H9 (cell line): Measurements from ENCODE around the gene LEMD3. TPM values are rescaled to one million over a fixed set of nuclear protein-coding genes. Genes with fewer than 3 reads are reported as not detected.

Source experiments
- DNase-seq: peaks from one replicate; pipeline ENCODE4 v3.0.0-alpha.2; 2017
- H2AFZ ChIP-seq: one replicate; pipeline ENCODE4 v1.6.1; 2013; ENCODE audit warnings: mild to moderate bottlenecking, low read length, control low read depth, moderate library complexity
- H2AK5ac ChIP-seq: 2 replicates; pipeline ENCODE4 v1.6.1; 2013; ENCODE audit warnings: low read length, control low read depth, mixed read lengths; ENCODE audit not compliant: insufficient read length
- H2BK120ac ChIP-seq: one replicate; pipeline ENCODE4 v1.6.1; 2013; ENCODE audit warnings: low read depth, mild to moderate bottlenecking, low read length, control low read depth, inconsistent platforms; ENCODE audit not compliant: poor library complexity, severe bottlenecking
- H2BK12ac ChIP-seq: 2 replicates; pipeline ENCODE4 v1.6.1; 2013; ENCODE audit warnings: low read length, control low read depth, mixed read lengths, low read depth; ENCODE audit not compliant: insufficient read length
- H2BK15ac ChIP-seq: 2 replicates; pipeline ENCODE4 v1.6.1; 2013; ENCODE audit warnings: low read depth, low read length, control low read depth
- H2BK20ac ChIP-seq: one replicate; pipeline ENCODE4 v1.6.1; 2013; ENCODE audit warnings: low read depth, mild to moderate bottlenecking, low read length, control low read depth, inconsistent platforms; ENCODE audit not compliant: poor library complexity, severe bottlenecking
- H2BK5ac ChIP-seq: 2 replicates; pipeline ENCODE4 v1.6.1; 2013; ENCODE audit warnings: low read length, control low read depth, mixed read lengths; ENCODE audit not compliant: insufficient read length
- H3K14ac ChIP-seq: 2 replicates; pipeline ENCODE4 v1.6.1; 2013; ENCODE audit warnings: low read length, control low read depth; ENCODE audit not compliant: insufficient read depth
- H3K18ac ChIP-seq: 2 replicates; pipeline ENCODE4 v1.6.1; 2013; ENCODE audit warnings: low read depth, mild to moderate bottlenecking, mixed read lengths, low read length, control low read depth; ENCODE audit not compliant: insufficient read length
- H3K23ac ChIP-seq: 2 replicates; pipeline ENCODE4 v1.6.1; 2013; ENCODE audit warnings: low read length, control low read depth, mixed read lengths, low read depth; ENCODE audit not compliant: insufficient read length
- H3K23me2 ChIP-seq: 2 replicates; pipeline ENCODE4 v1.6.1; 2013; ENCODE audit warnings: low read depth, mild to moderate bottlenecking, mixed read lengths, low read length, control low read depth; ENCODE audit not compliant: insufficient read length, poor library complexity, severe bottlenecking
- H3K27ac ChIP-seq: 2 replicates; pipeline ENCODE4 v1.5.1; 2013; ENCODE audit warnings: low read length, control low read depth, mixed read lengths, low read depth; ENCODE audit not compliant: insufficient read length
- H3K27me3 ChIP-seq: 2 replicates; pipeline ENCODE4 v1.6.1; 2013; ENCODE audit warnings: low read length, control low read depth, inconsistent platforms; ENCODE audit not compliant: insufficient read depth
- H3K4ac ChIP-seq: 2 replicates; pipeline ENCODE4 v1.6.1; 2013; ENCODE audit warnings: low read depth, mild to moderate bottlenecking, control low read depth, inconsistent platforms, low read length, moderate library complexity
- H3K4me1 ChIP-seq: 2 replicates; pipeline ENCODE4 v1.6.1; 2013; ENCODE audit warnings: low read length, control low read depth, inconsistent platforms; ENCODE audit not compliant: insufficient read depth
- H3K4me2 ChIP-seq: 2 replicates; pipeline ENCODE4 v1.6.1; 2013; ENCODE audit warnings: low read length, control low read depth, mixed read lengths; ENCODE audit not compliant: insufficient read length, insufficient read depth
- H3K56ac ChIP-seq: 2 replicates; pipeline ENCODE4 v1.6.1; 2013; ENCODE audit warnings: low read depth, mild to moderate bottlenecking, mixed read lengths, low read length, control low read depth; ENCODE audit not compliant: insufficient read length
- H3K79me1 ChIP-seq: 2 replicates; pipeline ENCODE4 v1.6.1; 2013; ENCODE audit warnings: low read depth, mild to moderate bottlenecking, moderate library complexity, low read length, control low read depth, inconsistent platforms; ENCODE audit not compliant: insufficient read depth, poor library complexity, severe bottlenecking
- H3K79me2 ChIP-seq: 2 replicates; pipeline ENCODE4 v1.6.1; 2013; ENCODE audit warnings: low read length, control low read depth, inconsistent platforms; ENCODE audit not compliant: insufficient read depth
- H3K9ac ChIP-seq: 2 replicates; pipeline ENCODE4 v1.6.1; 2013; ENCODE audit warnings: low read length, control low read depth, mixed read lengths; ENCODE audit not compliant: insufficient read length; ENCODE audit errors: extremely low read depth
- H3K9me3 ChIP-seq: one replicate; pipeline ENCODE4 v1.6.1; 2013; ENCODE audit warnings: low read depth, low read length, inconsistent platforms; ENCODE audit not compliant: control insufficient read depth
- H3T11ph ChIP-seq: one replicate; pipeline ENCODE4 v1.6.1; 2013; ENCODE audit warnings: mild to moderate bottlenecking, low read length, control low read depth, inconsistent platforms
- H4K20me1 ChIP-seq: one replicate; pipeline ENCODE4 v1.6.1; 2013; ENCODE audit not compliant: control insufficient read depth, insufficient read length, insufficient read depth
- H4K5ac ChIP-seq: 2 replicates; pipeline ENCODE4 v1.6.1; 2013; ENCODE audit warnings: low read depth, mild to moderate bottlenecking, mixed read lengths, low read length, control low read depth; ENCODE audit not compliant: insufficient read length
- H4K8ac ChIP-seq: replicated peaks from 2 replicates; pipeline ENCODE4 v1.6.1; 2013; ENCODE audit warnings: low read length, control low read depth, mixed read lengths, low read depth; ENCODE audit not compliant: insufficient read length
- H4K91ac ChIP-seq: 2 replicates; pipeline ENCODE4 v1.6.1; 2013; ENCODE audit warnings: low read depth, mild to moderate bottlenecking, moderate library complexity, mixed read lengths, low read length, control low read depth; ENCODE audit not compliant: insufficient read length
- H3K27ac Mint-ChIP-seq, 3 experiments: 2 replicates in 2 of 3; 3 replicates in 1 of 3; pipeline ENCODE4 v1.8.0; 2020 to 2021; ENCODE audit warnings: mixed read lengths in 3 of 3, mild to moderate bottlenecking in 1 of 3, moderate library complexity in 1 of 3
- H3K27me3 Mint-ChIP-seq: 2 replicates; pipeline ENCODE4 v1.8.0; 2021; ENCODE audit warnings: low read depth, mild to moderate bottlenecking, moderate library complexity, mixed read lengths
- H3K36me3 Mint-ChIP-seq, 3 experiments: 2 replicates in 2 of 3; 3 replicates in 1 of 3; pipeline ENCODE4 v1.8.0; 2020 to 2021; ENCODE audit warnings: low read depth in 3 of 3, mixed read lengths in 3 of 3; ENCODE audit not compliant: insufficient read depth in 1 of 3
- H3K4me1 Mint-ChIP-seq, 2 experiments: 2 replicates each; pipeline ENCODE4 v1.8.0; 2020; ENCODE audit warnings: mixed read lengths in 2 of 2
- H3K4me3 Mint-ChIP-seq, 2 experiments: 2 replicates in 1 of 2; 3 replicates in 1 of 2; pipeline ENCODE4 v1.8.0; 2020 to 2021; ENCODE audit warnings: mild to moderate bottlenecking in 2 of 2, mixed read lengths in 2 of 2, moderate library complexity in 1 of 2
- H3K9me3 Mint-ChIP-seq, 2 experiments: 2 replicates in 1 of 2; 3 replicates in 1 of 2; pipeline ENCODE4 v1.8.0; 2020; ENCODE audit warnings: mild to moderate bottlenecking in 2 of 2, mixed read lengths in 2 of 2, moderate library complexity in 1 of 2
- WGBS: extraction: QIAGEN DNeasy Blood & Tissue Kit; methylation state at CpG from one replicate; pipeline ENCODE4 v1.1.7; 2013; ENCODE audit warnings: missing lambda C conversion rate, low lambda C conversion rate, mixed read lengths; ENCODE audit not compliant: insufficient read length; ENCODE audit errors: extremely low coverage; 5-methylcytosine and 5-hydroxymethylcytosine counted together
- total RNA-seq: library from RNA; stranded (reverse); gene quantifications from 2 replicates; pipeline ENCODE4 v1.2.1, GENCODE V29; 2021
- TF ChIP-seq, protein P1 (sequence below): fragments of 200-600 bp; sonication (generic); conservative IDR thresholded peaks from 3 replicates; pipeline ENCODE4 v1.8.0; 2021; ENCODE audit warnings: antibody characterized with exemption, mild to moderate bottlenecking

Gene LEMD3
- total RNA-seq, 1 experiment from 2014 or later = 38.1 TPM

DNA sequence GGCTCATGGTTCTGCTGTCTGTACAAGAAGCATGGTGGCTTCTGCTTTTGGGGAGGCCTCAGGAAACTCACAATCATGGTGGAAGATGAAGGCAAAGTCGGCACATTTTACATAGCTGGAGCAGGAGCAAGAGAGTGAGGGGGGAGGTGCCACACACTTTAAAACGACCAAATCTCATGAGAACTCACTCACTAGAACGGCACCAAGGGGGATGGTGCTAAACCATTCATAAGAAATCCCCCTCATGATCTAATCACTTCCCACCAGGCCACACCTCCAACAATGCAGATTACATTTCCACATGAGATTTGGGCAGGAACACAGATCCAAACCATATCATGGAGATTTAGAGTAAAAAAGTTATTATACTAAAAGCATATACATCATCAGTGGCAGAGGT is 13.6 kb upstream of the LEMD3 start:
- Histone ChIP-seq H2BK120ac (no peak overlapping the region), H3K4me1 (no peaks in the 10 kb centered on the region; the same call in 1 of the 2 replicates), H3T11ph (no peak overlapping the region), H3K14ac (no peak overlapping the region), H3K27me3 (no peaks in the 10 kb centered on the region), H4K5ac (no peak overlapping the region), H2BK5ac (no peak overlapping the region), H3K9ac (no peak overlapping the region), H3K79me2 (no peaks in the 10 kb centered on the region), H3K27ac (no peak overlapping the region), H3K4me2 (no peak overlapping the region), H3K18ac (no peak overlapping the region), H3K56ac (no peak overlapping the region), H4K20me1 (no peaks in the 10 kb centered on the region), H3K23me2 (no peaks in the 10 kb centered on the region), H3K4ac (no peak overlapping the region), H2AFZ (no peak overlapping the region), H4K8ac (no peak overlapping the region), H3K9me3 (no peaks in the 10 kb centered on the region), H3K23ac (no peak overlapping the region), H2AK5ac (no peak overlapping the region), H2BK12ac (no peak overlapping the region), H4K91ac (no peak overlapping the region), H2BK20ac (no peak overlapping the region), H2BK15ac (no peak overlapping the region), H3K79me1 (no peaks in the 10 kb centered on the region)
- Mint-ChIP-seq H3K4me1 (peaks cover 3 to 6% of the 10 kb centered on the region in 2 experiments; a peak in 3 of 4 replicates), H3K9me3 (no peaks in the 10 kb centered on the region), H3K27ac (no peak overlapping the region; a peak in 1 of 7 replicates), H3K36me3 (no peaks in the 10 kb centered on the region), H3K4me3 (no peak overlapping the region), H3K27me3 (peaks cover 19% of the 10 kb centered on the region)
- TF ChIP-seq, protein P1, sequence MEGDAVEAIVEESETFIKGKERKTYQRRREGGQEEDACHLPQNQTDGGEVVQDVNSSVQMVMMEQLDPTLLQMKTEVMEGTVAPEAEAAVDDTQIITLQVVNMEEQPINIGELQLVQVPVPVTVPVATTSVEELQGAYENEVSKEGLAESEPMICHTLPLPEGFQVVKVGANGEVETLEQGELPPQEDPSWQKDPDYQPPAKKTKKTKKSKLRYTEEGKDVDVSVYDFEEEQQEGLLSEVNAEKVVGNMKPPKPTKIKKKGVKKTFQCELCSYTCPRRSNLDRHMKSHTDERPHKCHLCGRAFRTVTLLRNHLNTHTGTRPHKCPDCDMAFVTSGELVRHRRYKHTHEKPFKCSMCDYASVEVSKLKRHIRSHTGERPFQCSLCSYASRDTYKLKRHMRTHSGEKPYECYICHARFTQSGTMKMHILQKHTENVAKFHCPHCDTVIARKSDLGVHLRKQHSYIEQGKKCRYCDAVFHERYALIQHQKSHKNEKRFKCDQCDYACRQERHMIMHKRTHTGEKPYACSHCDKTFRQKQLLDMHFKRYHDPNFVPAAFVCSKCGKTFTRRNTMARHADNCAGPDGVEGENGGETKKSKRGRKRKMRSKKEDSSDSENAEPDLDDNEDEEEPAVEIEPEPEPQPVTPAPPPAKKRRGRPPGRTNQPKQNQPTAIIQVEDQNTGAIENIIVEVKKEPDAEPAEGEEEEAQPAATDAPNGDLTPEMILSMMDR = no peak
- DNase-seq = no peak
- no CpG with 5 or more reads among the region's 3 CpGs for WGBS
